Naive thymus-derived CD8-positive, alpha-beta T cell (primary cell): Measurements from ENCODE around the gene CACNA1D. TPM values are rescaled to one million over a fixed set of nuclear protein-coding genes. Genes with fewer than 3 reads are reported as not detected.
"Not testable (repeated sequence)": the region's sequence is repeated elsewhere in the genome, so short reads cannot be mapped to it uniquely, and the experiment has no call there.

ENCODE experiments used
- ATAC-seq, 2 donors: fragments of 150-1000 bp; cut with Tn5 transposase in 1 of 2; sonication (Bioruptor Pico), chemical (Tn5 transposase) in 1 of 2; 1 replicate in 1 of 2; 2 replicates in 1 of 2; pipeline ENCODE4 v1.10.0; 2021; ENCODE audit warnings: mild to moderate bottlenecking in 2 of 2, moderate library complexity in 2 of 2
- POLR2A ChIA-PET: fragments of 350-600 bp; sonication (Branson Sonifier 250); formaldehyde crosslinking; loops from one replicate; lab custom pipeline; 2021; ENCODE audit warnings: antibody characterized with exemption; lab: Charles Lee
- DNase-seq, 10 donors: peaks; one replicate each; pipeline versions ENCODE4 v3.0.0 to v3.0.0-alpha.2; 2020 to 2022
- H3K27ac Mint-ChIP-seq, 10 donors: one replicate each; pipeline ENCODE4 v1.8.0; 2020 to 2022; ENCODE audit warnings: mild to moderate bottlenecking in 10 of 10, mixed read lengths in 10 of 10, moderate library complexity in 4 of 10, inconsistent platforms in 1 of 10
- H3K27me3 Mint-ChIP-seq, 5 donors: one replicate each; pipeline ENCODE4 v1.8.0; 2021 to 2022; ENCODE audit warnings: mixed read lengths in 5 of 5
- H3K36me3 Mint-ChIP-seq, 3 donors: one replicate each; pipeline ENCODE4 v1.8.0; 2020 to 2022; ENCODE audit warnings: mixed read lengths in 3 of 3, mild to moderate bottlenecking in 2 of 3, inconsistent platforms in 1 of 3
- H3K4me1 Mint-ChIP-seq, 4 donors: one replicate each; pipeline ENCODE4 v1.8.0; 2021 to 2022; ENCODE audit warnings: mixed read lengths in 4 of 4
- H3K4me3 Mint-ChIP-seq, 10 donors: one replicate each; pipeline ENCODE4 v1.8.0; 2020 to 2022; ENCODE audit warnings: mild to moderate bottlenecking in 10 of 10, mixed read lengths in 10 of 10, moderate library complexity in 6 of 10, inconsistent platforms in 1 of 10
- H3K9me3 Mint-ChIP-seq, 9 donors: one replicate each; pipeline ENCODE4 v1.8.0; 2020 to 2022; ENCODE audit warnings: mixed read lengths in 9 of 9, mild to moderate bottlenecking in 3 of 9, inconsistent platforms in 1 of 9, moderate library complexity in 1 of 9
- polyA plus RNA-seq, 3 donors: library from polyadenylated mRNA; unstranded; fragments of 300-500 nt; fragmentation: Illumina TruSeq; gene quantifications; one replicate each; pipeline ENCODE4 v1.2.3, GENCODE V29; 2021
- total RNA-seq, 8 experiments: library from RNA in 2 of 8; stranded (reverse) in 2 of 8; gene quantifications; one replicate each; pipeline ENCODE4 v1.2.3 and lab custom pipeline; 2021 to 2026

Gene CACNA1D
- total and polyA plus RNA-seq, 5 experiments from 2014 or later: not detected

GRCh38 chr3:53617893-53618523 is 123.6 kb downstream of the CACNA1D start:
- no peak overlapping the region for H3K4me3 Mint-ChIP-seq
- no peak for ATAC-seq
- no peak for DNase-seq

GRCh38 chr3:53618524-53618906 is 124.1 kb downstream of the CACNA1D start:
- Mint-ChIP-seq H3K27ac (no peak overlapping the region), H3K4me1 (no peaks in the 10 kb centered on the region), H3K4me3 (no peak overlapping the region), H3K27me3 (peaks cover 22 to 75% (median 29%) of the 10 kb centered on the region in 5 donors), H3K9me3 (no peaks in the 10 kb centered on the region), H3K36me3 (no peaks in the 10 kb centered on the region)
- DNase-seq (no peak), ATAC-seq (no peak)
- POLR2A ChIA-PET: no interaction called here

More at GRCh38 chr3:53617893-53618523, 123.6 kb downstream of the CACNA1D start:
- no peaks in the 10 kb centered on the region for H3K4me1 Mint-ChIP-seq
- no peaks in the 10 kb centered on the region for H3K9me3 Mint-ChIP-seq
- H3K36me3 Mint-ChIP-seq: no peaks in the 10 kb centered on the region
- H3K27ac Mint-ChIP-seq: no peak overlapping the region
- H3K27me3 Mint-ChIP-seq: peaks cover 23 to 80% (median 29%) of the 10 kb centered on the region in 5 donors
- POLR2A ChIA-PET: no interaction called here

- Mint-ChIP-seq H3K27me3 (peaks cover 23 to 71% (median 27%) of the 10 kb centered on the region in 5 donors), H3K4me3 (no peak overlapping the region), H3K9me3 (no peaks in the 10 kb centered on the region), H3K36me3 (no peaks in the 10 kb centered on the region), H3K4me1 (no peaks in the 10 kb centered on the region), H3K27ac (no peak overlapping the region)
- ATAC-seq (no peak), DNase-seq (no peak)
- POLR2A ChIA-PET: no interaction called here
Observed at GRCh38 chr3:53618936-53619335, 124.5 kb downstream of the CACNA1D start.

GRCh38 chr3:53624061-53624857 is 129.8 kb downstream of the CACNA1D start:
- peaks cover 0 to under 1% (median 0%) of the 10 kb centered on the region in 4 donors for H3K4me1 Mint-ChIP-seq
- H3K36me3 Mint-ChIP-seq: no peaks in the 10 kb centered on the region
- no peak overlapping the region for H3K4me3 Mint-ChIP-seq
- POLR2A ChIA-PET: no interaction called here
- H3K9me3 Mint-ChIP-seq: no peaks in the 10 kb centered on the region
- DNase-seq (no peak), ATAC-seq (no peak)
- H3K27ac Mint-ChIP-seq: no peak overlapping the region
- peaks cover 12 to 56% (median 29%) of the 10 kb centered on the region in 5 donors for H3K27me3 Mint-ChIP-seq

- Mint-ChIP-seq H3K4me1 (peaks cover 0 to 4% (median 0%) of the 10 kb centered on the region in 4 donors), H3K9me3 (no peaks in the 10 kb centered on the region), H3K36me3 (no peaks in the 10 kb centered on the region), H3K27ac (no peak overlapping the region), H3K27me3 (peaks cover 7 to 40% (median 20%) of the 10 kb centered on the region in 5 donors), H3K4me3 (no peak overlapping the region)
- POLR2A ChIA-PET: no interaction called here
- ATAC-seq: no peak
- DNase-seq: no peak
Observed at GRCh38 chr3:53626876-53627275, 132.5 kb downstream of the CACNA1D start.

- H3K27ac Mint-ChIP-seq: no peak overlapping the region
Observed at GRCh38 chr3:53628536-53629401, 134.4 kb downstream of the CACNA1D start.

GRCh38 chr3:53629402-53629723 is 135.0 kb downstream of the CACNA1D start:
- POLR2A ChIA-PET: no interaction called here
- Mint-ChIP-seq H3K27ac (no peak overlapping the region), H3K9me3 (peaks cover 0 to 7% (median 0%) of the 10 kb centered on the region in 9 donors), H3K27me3 (peaks cover 5 to 38% (median 17%) of the 10 kb centered on the region in 5 donors), H3K36me3 (no peaks in the 10 kb centered on the region), H3K4me1 (peaks cover 0 to 4% (median 0%) of the 10 kb centered on the region in 4 donors), H3K4me3 (no peak overlapping the region)
- DNase-seq (no peak), ATAC-seq (no peak)

More at GRCh38 chr3:53628536-53629401, 134.4 kb downstream of the CACNA1D start:
- ATAC-seq: no peak
- Mint-ChIP-seq H3K27me3 (peaks cover 5 to 40% (median 20%) of the 10 kb centered on the region in 5 donors), H3K4me3 (peak overlapping the region in 1 of 10 donors; percentile 17), H3K36me3 (no peaks in the 10 kb centered on the region), H3K9me3 (peaks cover 0 to 7% (median 0%) of the 10 kb centered on the region in 9 donors), H3K4me1 (peaks cover 0 to 4% (median 0%) of the 10 kb centered on the region in 4 donors)
- POLR2A ChIA-PET: no interaction called here
- no peak for DNase-seq

GRCh38 chr3:53630547-53630946 is 136.1 kb downstream of the CACNA1D start:
- Mint-ChIP-seq H3K4me1 (peaks cover 0 to 4% (median 0%) of the 10 kb centered on the region in 4 donors), H3K27me3 (peaks cover 3 to 32% (median 10%) of the 10 kb centered on the region in 5 donors), H3K9me3 (peaks cover 0 to 7% (median 0%) of the 10 kb centered on the region in 9 donors), H3K36me3 (no peaks in the 10 kb centered on the region), H3K4me3 (no peak overlapping the region), H3K27ac (no peak overlapping the region)
- ATAC-seq: no peak
- no peak for DNase-seq
- POLR2A ChIA-PET: no interaction called here

DNA sequence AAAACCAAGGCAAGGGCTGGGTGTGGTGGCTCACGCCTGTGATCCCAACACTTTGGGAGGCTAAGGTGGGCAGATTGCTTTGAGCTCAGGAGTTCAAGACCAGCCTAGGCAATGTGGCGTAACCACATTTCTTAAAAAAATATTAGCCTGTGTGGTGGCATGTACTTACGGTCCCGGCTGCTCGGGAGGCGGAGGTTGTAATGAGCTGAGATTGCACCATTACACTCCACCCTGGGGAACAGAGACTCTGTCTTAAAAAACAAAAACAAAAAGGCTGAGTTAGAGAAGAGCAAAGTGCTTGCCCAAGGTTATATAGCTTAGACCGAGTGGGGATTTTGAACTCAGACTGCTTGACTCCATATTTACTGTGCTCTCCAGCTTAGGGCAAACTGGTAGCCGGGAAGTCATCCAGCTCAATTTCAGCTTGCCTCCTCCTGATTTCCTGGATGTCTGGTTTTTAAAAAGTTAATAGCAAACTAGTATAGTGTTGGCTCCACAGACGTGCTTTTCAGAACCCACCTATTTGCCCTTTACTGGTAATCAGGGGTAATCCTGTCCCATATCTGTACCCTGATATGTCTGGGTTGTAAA is 138.9 kb downstream of the CACNA1D start:
- ATAC-seq (no peak), DNase-seq (no peak)
- H3K27me3 Mint-ChIP-seq: peaks cover 2 to 33% (median 9%) of the 10 kb centered on the region in 5 donors
- POLR2A ChIA-PET: no interaction called here
- H3K4me3 Mint-ChIP-seq: no peak overlapping the region
- H3K36me3 Mint-ChIP-seq: no peaks in the 10 kb centered on the region
- H3K27ac Mint-ChIP-seq: no peak overlapping the region
- H3K9me3 Mint-ChIP-seq: peaks cover 0 to 7% (median 0%) of the 10 kb centered on the region in 9 donors
- H3K4me1 Mint-ChIP-seq: peaks cover 0 to 4% (median 0%) of the 10 kb centered on the region in 4 donors

GRCh38 chr3:53635041-53635440 is 140.6 kb downstream of the CACNA1D start:
- Mint-ChIP-seq H3K4me3 (no peak overlapping the region), H3K9me3 (peaks cover 0 to 7% (median 0%) of the 10 kb centered on the region in 9 donors), H3K36me3 (no peaks in the 10 kb centered on the region), H3K27ac (no peak overlapping the region), H3K4me1 (no peaks in the 10 kb centered on the region), H3K27me3 (peaks cover 2 to 28% (median 9%) of the 10 kb centered on the region in 5 donors)
- DNase-seq (no peak), ATAC-seq (no peak)
- POLR2A ChIA-PET: no interaction called here

- H3K4me1 Mint-ChIP-seq, H3K4me3 Mint-ChIP-seq, H3K9me3 Mint-ChIP-seq, H3K36me3 Mint-ChIP-seq, POLR2A ChIA-PET, ATAC-seq, H3K27ac Mint-ChIP-seq, DNase-seq: not testable (repeated sequence)
- peaks cover 9 to 39% (median 14%) of the 10 kb centered on the region in 5 donors for H3K27me3 Mint-ChIP-seq
Observed at GRCh38 chr3:53638806-53639205, 144.4 kb downstream of the CACNA1D start.

DNA sequence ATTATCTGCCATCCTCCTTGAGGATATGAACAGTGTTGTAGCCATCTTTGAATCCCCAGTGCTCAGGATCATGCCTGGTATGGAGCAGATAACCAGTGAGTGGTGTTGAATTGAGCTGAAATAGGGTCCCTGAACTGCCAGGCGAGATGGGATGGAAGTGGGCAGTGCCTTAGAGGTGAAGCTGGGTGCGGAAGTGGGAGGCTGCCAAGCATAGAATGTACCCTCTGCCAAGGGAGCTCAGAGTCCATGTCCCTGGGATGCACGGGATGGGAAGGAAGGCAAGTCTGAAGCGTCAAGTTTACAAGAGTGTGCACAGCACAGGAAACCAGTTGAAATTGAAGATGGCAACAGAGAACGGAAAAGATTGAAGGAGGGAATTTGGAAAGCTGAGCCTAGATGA is 147.0 kb downstream of the CACNA1D start:
- Mint-ChIP-seq H3K27ac (no peak overlapping the region), H3K4me3 (no peak overlapping the region), H3K27me3 (peaks cover 11 to 31% (median 17%) of the 10 kb centered on the region in 5 donors), H3K36me3 (no peaks in the 10 kb centered on the region), H3K9me3 (peaks cover 0 to 3% (median 0%) of the 10 kb centered on the region in 9 donors), H3K4me1 (no peaks in the 10 kb centered on the region)
- no peak for DNase-seq
- POLR2A ChIA-PET: no interaction called here
- ATAC-seq: no peak
